Fibroblast of villous mesenchyme (primary cell): ENCODE results near the gene GPANK1. TPM values are rescaled to one million over a fixed set of nuclear protein-coding genes. Genes with fewer than 3 reads are reported as not detected.
A peak's percentile ranks its signal among the peaks of the same experiment; 100 is the strongest.

Source experiments
- small RNA-seq: library from RNA; depleted of rRNA; stranded (forward); fragments of <200 nt; gene quantifications from one replicate; pipeline ENCODE3, GENCODE V24; 2012
- total RNA-seq: library from RNA; depleted of rRNA; stranded (reverse); fragments of >200 nt; gene quantifications from 2 replicates; pipeline ENCODE4 v1.2.3, GENCODE V29; 2012

GPANK1 gene
- total RNA-seq, 1 donor, result 20.7 TPM

Small RNA genes lying within 50 kb of the gene (small RNA-seq; reads per million reads assigned to genes)
- gene MIR4646 (not detected), gene MIR6832 (not detected), gene RF00019 (not detected), gene SNORA38 (136 reads per million, percentile 97 among the genes with 10 or more reads in this experiment), gene UQCRHP1 (not detected)

Other genes starting within 250 kb of the GPANK1 start
- 15.5 and 30.7 TPM in 2 replicates for gene MICB, start 166.9 kb downstream of the GPANK1 start, total RNA-seq
- gene MCCD1, start 136.0 kb downstream of the GPANK1 start, total RNA-seq, result not detected in 2 replicates
- 407 and 463 TPM in 2 replicates for gene DDX39B, start 123.0 kb downstream of the GPANK1 start, total RNA-seq
- 1.3 and 3.0 TPM in 2 replicates for gene ATP6V1G2, start 118.4 kb downstream of the GPANK1 start, total RNA-seq
- gene NFKBIL1, start 117.4 kb downstream of the GPANK1 start, total RNA-seq, result 12.5 and 20.3 TPM in 2 replicates
- not detected in 2 replicates for gene LTA, start 92.7 kb downstream of the GPANK1 start, total RNA-seq
- gene TNF, start 89.4 kb downstream of the GPANK1 start, total RNA-seq, result under 0.01 TPM in 2 replicates
- gene LTB, start 82.6 kb downstream of the GPANK1 start, total RNA-seq, result 0.32 TPM in 1 of 2 replicates, not detected in the other
- gene LST1, start 78.7 kb downstream of the GPANK1 start, total RNA-seq, result not detected in 2 replicates
- not detected in 2 replicates for gene NCR3, start 72.0 kb downstream of the GPANK1 start, total RNA-seq
- not detected in 2 replicates for gene AIF1, start 49.8 kb downstream of the GPANK1 start, total RNA-seq
- gene PRRC2A, start 44.3 kb downstream of the GPANK1 start, total RNA-seq, result 75.4 and 84.2 TPM in 2 replicates
- gene BAG6, start 12.3 kb downstream of the GPANK1 start, total RNA-seq, result 123 and 166 TPM in 2 replicates
- 0.43 and 0.97 TPM in 2 replicates for gene APOM, start 9.1 kb downstream of the GPANK1 start, total RNA-seq
- 20.7 and 21.9 TPM in 2 replicates for gene C6orf47, start 4.2 kb downstream of the GPANK1 start, total RNA-seq
- gene CSNK2B, start 1.1 kb upstream of the GPANK1 start, total RNA-seq, result 136 and 144 TPM in 2 replicates
- gene LY6G5B, start 5.0 kb upstream of the GPANK1 start, total RNA-seq, result 3.2 and 3.9 TPM in 2 replicates
- 0.43 and 0.64 TPM in 2 replicates for gene LY6G5C, start 16.1 kb upstream of the GPANK1 start, total RNA-seq
- 43.2 and 76.0 TPM in 2 replicates for gene ABHD16A, start 38.3 kb upstream of the GPANK1 start, total RNA-seq
- not detected in 2 replicates for gene LY6G6F, start 41.9 kb upstream of the GPANK1 start, total RNA-seq
- gene LY6G6D, start 50.4 kb upstream of the GPANK1 start, total RNA-seq, result not detected in 2 replicates
- not detected in 2 replicates for gene LY6G6C, start 56.7 kb upstream of the GPANK1 start, total RNA-seq
- gene MPIG6B, start 58.4 kb upstream of the GPANK1 start, total RNA-seq, result not detected in 2 replicates
- gene DDAH2, start 64.3 kb upstream of the GPANK1 start, total RNA-seq, result 60.5 and 68.0 TPM in 2 replicates
- gene CLIC1, start 71.5 kb upstream of the GPANK1 start, total RNA-seq, result 586 and 701 TPM in 2 replicates
- 9.5 and 13.9 TPM in 2 replicates for gene MSH5, start 75.0 kb upstream of the GPANK1 start, total RNA-seq
- gene SAPCD1, start 97.7 kb upstream of the GPANK1 start, total RNA-seq, result 0.43 and 1.3 TPM in 2 replicates
- gene VWA7, start 112.3 kb upstream of the GPANK1 start, total RNA-seq, result under 0.01 TPM in 2 replicates
- gene VARS1, start 130.8 kb upstream of the GPANK1 start, total RNA-seq, result 60.0 and 73.1 TPM in 2 replicates
- gene LSM2, start 142.0 kb upstream of the GPANK1 start, total RNA-seq, result 21.6 and 23.7 TPM in 2 replicates
- 0.86 and 0.97 TPM in 2 replicates for gene HSPA1L, start 150.3 kb upstream of the GPANK1 start, total RNA-seq
- 77.0 and 132 TPM in 2 replicates for gene HSPA1A, start 150.5 kb upstream of the GPANK1 start, total RNA-seq
- 84.4 and 148 TPM in 2 replicates for gene HSPA1B, start 162.7 kb upstream of the GPANK1 start, total RNA-seq
- 70.8 and 77.6 TPM in 2 replicates for gene NEU1, start 197.8 kb upstream of the GPANK1 start, total RNA-seq
- gene SLC44A4, start 214.0 kb upstream of the GPANK1 start, total RNA-seq, result not detected in 2 replicates
- 38.0 and 42.7 TPM in 2 replicates for gene EHMT2, start 232.7 kb upstream of the GPANK1 start, total RNA-seq
- 1.9 and 3.0 TPM in 2 replicates for gene ZBTB12, start 237.1 kb upstream of the GPANK1 start, total RNA-seq